Adrenal gland (tissue), 5 donors: ENCODE data around the gene SLC4A11.

ENCODE experiments used
- POLR2A ChIP-seq, 2 donors: fragments of 450-650 bp; IDR thresholded peaks; one replicate each; pipeline ENCODE4 v1.6.1; 2017; ENCODE audit warnings: antibody characterized with exemption in 2 of 2, mild to moderate bottlenecking in 2 of 2, moderate library complexity in 1 of 2
- TF ChIP-seq, protein P1 (sequence below), 6 experiments: fragments of 450-650 bp in 4 of 6; fragments of 200-600 bp in 2 of 6; sonication (generic) in 1 of 6; IDR thresholded peaks; 1 replicate in 5 of 6; 2 replicates in 1 of 6; pipeline versions ENCODE4 v1.5.1 to v1.8.0; 2016 to 2021; ENCODE audit warnings: antibody characterized with exemption in 6 of 6, mild to moderate bottlenecking in 2 of 6, moderate library complexity in 1 of 6
- donor health status: DM: no; HTN: no; CAD: no.

DNA sequence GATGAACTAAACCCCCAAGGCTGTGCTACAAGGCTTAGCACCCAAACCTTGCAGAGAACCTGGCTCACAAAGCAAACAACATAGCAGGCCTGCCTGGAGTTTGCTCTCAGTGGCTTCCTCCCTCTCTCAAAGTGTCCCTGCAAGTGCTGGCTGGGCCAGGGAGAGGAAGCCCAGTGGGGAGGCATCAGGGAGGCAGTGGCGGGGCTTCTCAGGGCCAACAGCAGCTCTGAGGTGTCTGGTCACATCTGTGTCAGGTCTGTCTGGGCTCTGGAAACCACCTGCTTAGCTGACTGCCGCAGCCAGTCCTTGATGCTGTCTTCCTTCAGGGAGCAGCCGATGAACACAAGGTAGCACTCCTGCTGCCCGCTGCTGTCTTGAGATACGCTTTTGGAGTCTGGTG, 16.7 kb upstream of the SLC4A11 start:
- TF ChIP-seq, protein P1, sequence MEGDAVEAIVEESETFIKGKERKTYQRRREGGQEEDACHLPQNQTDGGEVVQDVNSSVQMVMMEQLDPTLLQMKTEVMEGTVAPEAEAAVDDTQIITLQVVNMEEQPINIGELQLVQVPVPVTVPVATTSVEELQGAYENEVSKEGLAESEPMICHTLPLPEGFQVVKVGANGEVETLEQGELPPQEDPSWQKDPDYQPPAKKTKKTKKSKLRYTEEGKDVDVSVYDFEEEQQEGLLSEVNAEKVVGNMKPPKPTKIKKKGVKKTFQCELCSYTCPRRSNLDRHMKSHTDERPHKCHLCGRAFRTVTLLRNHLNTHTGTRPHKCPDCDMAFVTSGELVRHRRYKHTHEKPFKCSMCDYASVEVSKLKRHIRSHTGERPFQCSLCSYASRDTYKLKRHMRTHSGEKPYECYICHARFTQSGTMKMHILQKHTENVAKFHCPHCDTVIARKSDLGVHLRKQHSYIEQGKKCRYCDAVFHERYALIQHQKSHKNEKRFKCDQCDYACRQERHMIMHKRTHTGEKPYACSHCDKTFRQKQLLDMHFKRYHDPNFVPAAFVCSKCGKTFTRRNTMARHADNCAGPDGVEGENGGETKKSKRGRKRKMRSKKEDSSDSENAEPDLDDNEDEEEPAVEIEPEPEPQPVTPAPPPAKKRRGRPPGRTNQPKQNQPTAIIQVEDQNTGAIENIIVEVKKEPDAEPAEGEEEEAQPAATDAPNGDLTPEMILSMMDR (IDR thresholded peaks at IDR 0.05) = no peak
- TF ChIP-seq POLR2A (IDR thresholded peaks at IDR 0.05) = no peak
